GM18867 (cell line): ENCODE results near the gene INTS2.
"Not testable (repeated sequence)": the region's sequence is repeated elsewhere in the genome, so short reads cannot be mapped to it uniquely, and the experiment has no call there.

Source experiments
- ATAC-seq: cut with Tn5 transposase; IDR thresholded peaks from one replicate; pipeline ENCODE4 v1.9.1; 2021; ENCODE audit warnings: mild to moderate bottlenecking, moderate library complexity; ENCODE audit not compliant: unreplicated experiment

INTS2 gene

DNA sequence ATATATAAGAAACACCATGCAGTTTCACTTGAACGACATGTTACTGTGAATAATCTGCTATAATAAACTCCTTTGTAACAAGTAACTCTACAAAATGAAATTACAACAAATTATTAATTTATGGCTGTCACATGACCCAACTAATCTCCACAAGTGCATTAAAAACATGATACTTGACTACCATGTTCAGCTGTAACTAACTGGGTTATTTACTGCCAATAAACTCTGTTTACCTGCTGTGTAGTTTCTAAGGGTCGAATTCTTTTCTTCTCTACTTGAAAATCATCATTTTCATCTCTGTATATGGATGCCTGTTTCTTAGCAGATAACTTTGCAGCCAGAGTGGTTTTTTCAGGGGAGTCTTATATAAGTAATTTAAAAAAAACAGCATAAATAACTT is 78.9 kb downstream of the INTS2 start:
- no peak for ATAC-seq

DNA sequence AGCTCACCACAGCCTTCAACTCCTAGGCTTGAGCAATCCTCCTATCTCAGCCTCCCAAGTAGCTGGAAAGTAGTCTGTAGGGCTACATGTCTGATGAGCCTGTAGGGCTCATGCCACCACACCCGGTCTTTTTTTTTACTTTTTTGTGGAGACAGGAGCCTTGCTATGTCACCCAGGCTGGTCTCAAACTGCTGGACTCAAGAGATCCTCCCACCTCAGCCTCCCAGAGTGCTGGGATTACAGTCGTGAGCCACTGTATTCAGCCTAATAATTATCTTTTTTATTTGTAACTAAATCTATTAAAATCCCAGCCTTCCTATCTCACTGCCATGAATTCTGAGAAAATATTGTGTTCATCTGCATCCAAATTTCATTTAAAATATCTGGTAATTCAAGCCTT is 79.5 kb downstream of the INTS2 start:
- no peak for ATAC-seq

DNA sequence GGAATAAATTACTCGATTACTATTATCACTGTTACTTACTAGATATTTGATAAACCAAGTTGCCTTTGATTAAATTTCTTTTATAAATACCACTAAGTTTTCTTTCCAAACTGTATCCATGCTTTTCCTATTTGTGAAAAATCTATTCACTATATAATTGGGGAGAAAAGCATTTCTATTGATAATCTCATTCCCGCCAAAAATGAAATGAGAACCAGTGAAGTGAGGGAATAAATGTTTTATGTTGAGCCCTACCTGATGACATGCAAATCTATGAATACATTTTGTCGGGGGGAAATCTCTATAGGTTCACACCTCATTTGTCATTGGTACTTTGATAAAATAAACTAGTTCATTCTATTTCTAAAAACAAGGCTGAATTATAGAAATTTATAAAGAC is 80.1 kb downstream of the INTS2 start:
- no peak for ATAC-seq

DNA sequence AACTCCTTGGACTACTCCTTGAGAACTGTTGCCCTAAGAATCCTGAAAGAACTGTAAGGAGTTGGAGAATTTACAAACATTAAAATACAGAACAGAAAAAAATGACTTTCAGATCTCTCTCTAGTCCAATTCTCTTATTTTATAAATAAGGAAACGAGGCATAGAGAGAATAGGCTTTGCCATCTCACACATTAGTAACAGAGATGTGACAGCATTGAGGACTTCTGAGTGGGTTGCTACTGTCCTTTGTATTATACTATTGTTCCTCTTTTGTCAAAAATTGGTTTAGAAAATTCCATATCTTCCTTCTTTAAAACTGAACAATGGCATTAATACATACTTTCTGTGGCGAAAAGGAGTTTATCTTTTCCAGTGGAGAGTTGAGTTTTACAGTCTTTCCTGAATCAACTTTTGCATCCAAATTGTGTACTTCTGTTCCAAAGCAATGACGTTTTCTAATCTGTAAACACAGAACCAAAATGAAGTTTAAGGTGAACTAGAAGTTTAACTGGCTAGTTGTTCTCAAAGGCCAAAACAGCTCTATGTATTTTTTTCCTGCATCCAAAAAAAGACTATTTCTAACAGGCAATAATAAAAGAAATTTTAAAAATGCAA is 80.9 kb downstream of the INTS2 start:
- no peak for ATAC-seq

DNA sequence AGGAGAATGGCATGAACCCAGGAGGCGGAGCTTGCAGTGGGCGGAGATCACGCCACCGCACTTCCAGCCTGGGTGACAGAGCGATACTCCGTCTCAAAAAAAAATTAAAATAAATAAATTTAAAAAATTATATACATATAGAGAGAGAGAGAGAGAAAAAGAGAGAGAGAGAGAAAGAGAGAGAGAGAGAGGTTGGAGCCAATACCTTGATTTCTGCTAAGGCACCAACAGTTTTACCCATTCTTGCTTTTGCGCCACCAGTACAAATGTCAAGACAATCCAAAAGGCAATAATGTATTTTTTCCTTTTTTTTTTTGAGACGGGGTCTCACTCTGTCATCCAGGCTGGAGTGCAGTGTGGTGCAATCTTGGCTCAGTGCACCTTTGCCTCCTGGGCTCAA is 81.7 kb downstream of the INTS2 start:
- ATAC-seq, result no peak

DNA sequence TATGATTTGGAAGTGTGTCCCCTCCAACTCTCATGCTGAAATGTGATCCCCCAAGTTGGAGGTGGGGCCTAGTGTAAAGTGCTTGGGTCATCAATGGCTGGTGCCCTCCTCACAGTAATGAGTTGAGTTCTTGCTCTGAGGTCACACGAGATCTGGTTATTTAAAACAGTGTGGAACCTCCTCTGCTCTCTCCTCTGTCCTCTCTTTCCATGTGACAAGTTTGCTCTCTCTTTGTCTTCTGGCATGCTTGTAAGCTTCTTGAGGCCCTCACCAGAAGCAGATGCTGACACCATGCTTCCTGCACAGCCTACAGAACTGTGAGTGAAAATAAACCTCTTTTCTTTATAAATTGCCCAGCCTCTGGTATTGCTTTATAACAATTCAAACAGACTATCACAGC is 84.3 kb downstream of the INTS2 start:
- ATAC-seq, result no peak

DNA sequence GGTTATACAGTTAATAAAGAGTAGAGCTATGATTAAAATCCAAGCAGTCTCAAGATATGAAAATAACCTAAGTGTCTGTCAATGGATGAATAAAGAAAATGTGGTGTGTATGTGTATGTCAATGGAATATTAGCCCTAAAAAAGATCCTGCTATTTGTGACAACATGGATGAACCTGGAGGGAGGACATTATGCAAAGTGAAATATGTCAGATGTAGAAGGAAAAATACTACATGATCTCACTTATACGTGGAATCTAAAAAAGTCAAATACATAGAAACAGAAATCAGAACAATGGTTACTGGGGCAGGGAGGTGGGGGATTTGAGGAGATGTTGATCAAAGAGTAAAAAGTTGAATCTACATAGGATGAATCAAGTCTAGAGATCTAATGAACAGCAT is 84.9 kb downstream of the INTS2 start:
- ATAC-seq, result no peak

DNA sequence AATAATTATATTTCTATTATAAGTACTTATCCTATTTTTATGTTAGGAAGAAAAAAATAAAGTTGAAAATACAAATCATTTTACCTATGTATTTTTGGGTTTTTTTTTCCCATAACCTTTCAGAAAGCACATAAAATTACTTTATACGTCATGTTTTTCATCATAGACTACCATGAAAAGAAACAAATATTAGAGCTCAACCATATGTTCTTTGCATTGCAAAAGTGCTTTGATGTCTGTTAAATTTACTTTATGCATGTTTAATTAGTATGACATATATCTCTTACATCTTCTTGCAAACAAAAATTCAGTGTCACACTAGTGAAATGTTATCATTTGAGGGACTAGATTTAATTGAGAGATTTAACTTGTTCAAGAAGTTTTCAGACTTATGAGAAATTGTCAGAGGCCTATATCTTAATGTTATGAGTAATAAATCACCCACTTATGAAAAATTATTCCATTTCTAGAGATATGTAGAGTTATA is 88.4 kb downstream of the INTS2 start:
- no peak for ATAC-seq

DNA sequence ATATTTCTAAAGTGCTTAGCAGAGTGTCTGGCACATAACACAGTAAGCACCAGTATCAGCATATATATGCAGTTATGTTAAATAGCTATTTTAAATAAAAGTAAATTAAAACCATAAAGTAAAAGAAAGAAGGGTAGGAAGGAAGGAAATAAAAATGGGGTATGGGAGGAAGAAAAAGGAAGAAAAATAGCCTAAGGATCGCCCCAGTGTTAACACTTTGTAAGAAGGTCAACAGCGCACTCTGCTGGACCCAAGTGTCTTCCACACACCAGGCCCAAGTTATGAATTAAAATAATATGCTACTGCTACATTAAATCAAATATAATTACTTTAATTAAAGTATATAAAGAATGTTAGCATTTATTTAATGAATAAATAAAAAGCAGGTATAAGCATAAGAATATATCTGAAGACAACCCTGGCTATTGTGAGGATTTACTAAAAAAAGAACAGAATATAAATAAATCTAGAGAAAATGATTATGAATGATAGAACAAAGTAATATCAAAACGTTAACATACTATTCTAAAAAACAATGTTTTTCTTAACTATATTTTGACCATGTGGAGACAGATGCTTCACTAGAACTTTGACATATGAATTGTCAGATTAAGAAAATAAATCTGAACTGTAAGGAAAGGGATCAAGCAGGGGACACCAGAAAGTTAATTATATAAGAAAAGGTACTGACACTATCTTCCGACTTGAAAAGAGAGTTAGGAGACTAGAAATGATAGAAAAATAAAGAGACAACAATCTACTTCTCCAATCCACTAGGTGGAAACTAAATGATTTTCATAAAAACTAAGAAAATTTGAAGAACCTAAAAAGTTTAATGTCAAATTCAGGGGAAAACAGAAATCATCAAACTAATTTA is 90.4 kb downstream of the INTS2 start:
- no peak for ATAC-seq

DNA sequence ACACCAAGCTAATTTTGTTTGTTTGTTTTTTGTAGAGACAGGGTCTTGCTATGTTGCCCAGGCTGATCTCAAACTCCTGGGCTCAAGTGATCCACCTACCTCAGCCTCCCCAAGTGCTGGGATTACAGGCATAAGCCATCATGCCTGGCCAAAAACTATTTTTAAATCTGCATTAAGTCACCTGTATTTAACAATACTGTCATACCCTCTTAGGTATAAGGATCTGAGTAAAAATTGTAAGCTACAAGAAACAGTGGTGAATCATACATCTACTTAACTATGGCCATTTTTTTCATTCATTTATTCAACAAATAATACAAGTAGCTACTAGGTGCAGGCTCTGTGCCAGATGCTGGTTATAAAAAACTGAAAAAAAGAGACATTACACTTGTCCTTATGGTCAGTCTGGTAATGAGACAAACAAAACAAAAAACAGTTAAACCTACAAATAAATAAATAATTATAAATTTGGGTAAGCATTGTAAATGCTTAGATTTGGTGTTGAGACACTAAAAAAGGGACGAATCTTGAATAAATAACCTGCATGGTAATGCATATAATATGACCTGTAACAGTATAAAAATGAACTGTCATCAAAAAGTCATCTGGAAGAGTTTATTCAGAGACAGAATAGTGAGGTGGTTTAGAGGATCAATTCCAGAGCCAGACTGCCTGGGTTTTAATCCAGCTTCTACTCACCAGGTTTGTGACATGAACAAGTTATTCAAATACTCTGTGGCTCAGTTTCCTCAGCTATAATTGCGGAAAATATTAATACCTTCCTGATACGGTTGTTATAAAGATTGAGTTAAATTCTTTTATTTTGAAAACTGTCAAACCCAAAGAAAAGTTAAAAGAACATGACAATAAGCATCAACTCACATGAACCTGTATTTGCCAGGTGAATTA is 91.3 kb downstream of the INTS2 start:
- no peak for ATAC-seq

DNA sequence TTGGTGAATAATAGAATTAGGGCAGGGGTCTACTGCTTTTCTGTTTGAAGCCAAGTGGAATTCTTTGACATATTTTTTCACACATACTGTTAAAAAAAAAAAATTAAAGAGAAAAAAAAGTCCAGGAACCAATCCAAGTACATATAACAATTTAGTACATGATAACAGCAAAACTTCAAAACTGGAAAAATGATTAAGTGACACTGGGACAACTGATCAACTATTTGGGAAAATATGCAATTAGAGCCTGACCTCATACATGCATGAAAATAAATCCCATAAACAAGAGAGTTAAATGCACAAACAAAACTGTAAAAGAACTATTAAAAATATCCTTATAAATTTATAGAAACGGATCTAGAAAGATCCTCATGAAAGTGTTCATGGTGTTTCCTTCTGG is 92.2 kb downstream of the INTS2 start:
- ATAC-seq, result no peak

DNA sequence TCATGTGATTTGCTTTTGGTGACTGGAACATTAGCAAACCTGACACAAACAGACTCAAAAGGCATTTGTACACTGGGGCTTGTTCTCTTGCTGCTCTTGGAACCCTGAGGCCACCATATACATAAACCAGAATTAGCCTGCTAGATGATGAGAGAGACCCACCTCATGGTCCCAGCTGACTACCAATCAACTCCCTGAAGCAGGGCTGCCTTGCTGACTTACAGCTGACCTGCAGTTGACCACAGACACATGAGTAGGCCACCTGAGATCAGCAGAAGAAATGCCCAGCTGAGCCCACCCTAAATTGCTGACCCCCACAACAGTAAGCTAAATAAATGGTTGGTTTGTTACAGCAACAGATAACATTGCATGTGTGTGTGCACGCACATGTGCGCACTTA is 93.2 kb downstream of the INTS2 start:
- ATAC-seq, result no peak

DNA sequence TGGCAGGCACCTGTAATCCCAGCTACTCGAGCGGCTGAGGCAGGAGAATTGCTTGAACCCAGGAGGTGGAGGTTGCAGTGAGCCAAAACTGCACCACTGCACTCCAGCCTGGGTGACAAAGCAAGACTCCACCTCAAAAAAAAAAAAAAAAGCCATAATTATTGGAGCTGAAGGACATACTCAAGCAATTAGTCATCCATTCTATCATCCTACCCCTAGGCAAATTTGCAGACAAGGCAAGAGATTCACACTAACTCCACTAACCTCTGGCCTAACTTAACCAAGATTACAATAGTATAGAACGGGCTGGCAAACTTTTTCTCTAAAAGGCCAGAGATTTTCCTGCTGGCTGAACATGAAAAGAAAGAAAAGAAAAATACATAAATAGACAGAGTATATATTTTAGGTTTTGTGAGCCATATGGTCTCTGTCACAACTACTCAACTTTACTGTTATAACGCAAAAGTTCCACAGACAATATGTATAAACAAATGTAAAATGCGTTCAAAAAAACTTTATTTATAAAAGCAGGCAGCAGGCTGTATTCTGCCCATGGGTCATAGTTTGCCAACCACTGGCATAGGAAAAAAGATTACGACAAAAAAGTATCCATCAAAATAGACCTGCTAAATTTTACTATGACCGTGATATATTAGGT is 94.1 kb downstream of the INTS2 start:
- no peak for ATAC-seq

DNA sequence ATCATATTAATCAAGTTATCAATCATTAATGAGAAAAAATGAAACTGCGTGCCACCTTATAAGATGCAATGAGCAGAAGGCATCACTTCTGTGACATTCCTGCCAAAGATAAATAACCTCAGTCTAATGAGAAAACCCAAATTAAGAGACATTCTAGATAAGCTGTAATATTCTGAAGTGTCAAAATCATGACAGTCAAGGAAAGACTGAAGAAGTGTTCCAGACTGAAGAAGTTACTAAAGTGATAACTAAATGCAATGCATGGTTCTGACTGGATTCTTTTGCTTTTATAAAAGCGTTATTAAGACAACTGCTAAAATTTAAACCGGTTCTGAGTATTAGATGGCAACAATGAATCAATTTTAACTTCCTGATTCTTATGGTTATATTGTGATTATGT is 95.3 kb downstream of the INTS2 start:
- no peak for ATAC-seq

DNA sequence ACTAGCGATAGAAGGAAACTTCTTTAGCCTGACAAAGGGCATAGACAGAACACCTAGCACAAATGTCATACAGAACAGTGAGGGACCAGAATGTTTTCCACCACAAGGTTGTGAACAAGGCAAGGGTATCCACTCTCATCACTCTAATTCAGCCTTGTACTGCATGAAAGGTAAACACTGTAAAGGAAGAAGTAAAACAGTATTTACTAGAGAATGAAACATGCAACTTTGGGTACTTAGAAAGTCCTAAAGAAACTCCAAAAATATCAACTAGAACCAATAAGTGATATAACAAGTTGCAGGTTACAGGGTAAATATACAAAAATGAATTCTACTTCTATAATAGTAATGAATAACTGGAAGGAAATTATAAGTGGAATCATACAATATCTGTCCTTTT is 96.7 kb downstream of the INTS2 start:
- ATAC-seq, result no peak

DNA sequence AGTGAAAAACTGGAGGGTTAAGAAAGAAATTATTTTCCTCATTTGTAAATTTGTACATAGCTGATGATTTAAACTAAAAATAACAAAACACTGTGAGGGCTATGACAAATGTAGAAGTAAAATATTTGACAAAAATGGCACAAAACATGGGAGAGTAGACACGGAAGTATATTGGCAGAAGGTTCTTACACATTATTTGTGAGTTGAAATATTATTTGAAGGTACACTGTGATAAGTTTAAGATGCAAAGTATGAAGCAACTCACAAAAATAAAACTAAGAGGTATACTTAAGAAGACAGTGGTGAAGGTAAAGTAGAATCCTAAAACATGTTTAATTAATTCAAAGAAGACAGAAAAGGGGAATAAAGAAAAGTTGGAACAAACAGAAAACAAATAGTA is 99.1 kb downstream of the INTS2 start:
- no peak for ATAC-seq

DNA sequence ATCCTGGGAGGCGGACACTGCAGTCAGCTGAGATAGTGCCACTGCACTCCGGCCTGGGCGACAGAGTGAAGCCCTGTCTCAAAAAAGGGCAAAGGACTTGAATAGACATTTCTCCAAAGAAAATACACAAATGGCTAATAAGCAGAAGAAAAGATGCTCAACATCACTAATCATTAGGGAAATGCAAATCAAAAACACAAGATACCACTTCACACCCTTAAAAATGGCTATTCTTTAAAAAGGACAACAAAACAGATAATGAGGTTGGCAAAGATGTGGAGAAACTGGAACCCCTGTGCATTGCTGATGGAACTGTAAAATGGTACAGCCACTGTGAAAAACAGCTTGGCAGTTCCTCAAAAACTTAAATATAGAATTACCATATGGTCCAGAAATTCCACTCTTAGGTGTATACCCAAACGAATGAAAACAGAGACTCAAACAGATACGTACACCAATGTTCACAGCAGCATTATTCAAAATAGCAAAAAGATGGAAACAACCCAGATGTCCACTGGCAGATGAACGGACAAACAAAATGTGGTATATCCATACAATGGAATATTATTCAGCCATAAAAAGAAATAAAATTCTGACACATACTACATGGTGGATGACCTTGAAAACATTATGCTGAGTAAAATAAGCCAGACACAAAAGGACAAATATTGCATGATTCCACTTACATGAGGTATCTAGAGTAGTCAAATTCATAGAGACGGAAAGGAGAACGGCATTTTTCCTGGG is 100.0 kb downstream of the INTS2 start:
- no peak for ATAC-seq

DNA sequence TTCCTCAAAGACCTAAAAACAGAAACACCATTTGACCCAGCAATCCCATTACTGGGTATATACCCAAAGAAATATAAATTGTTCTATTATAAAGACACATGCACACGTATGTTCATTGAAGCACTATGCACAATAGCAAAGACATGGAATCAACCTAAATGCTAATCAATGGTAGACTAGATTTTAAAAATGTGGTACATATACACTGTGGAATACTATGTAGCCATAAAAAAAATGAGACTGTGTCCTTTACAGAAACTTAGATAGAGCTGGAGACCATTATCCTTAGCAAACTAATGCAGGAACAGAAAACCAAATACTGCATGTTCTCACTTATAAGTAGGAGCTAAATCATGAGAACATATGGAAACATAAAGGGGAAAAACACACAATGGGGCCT is 100.9 kb downstream of the INTS2 start:
- not testable (repeated sequence) for ATAC-seq

DNA sequence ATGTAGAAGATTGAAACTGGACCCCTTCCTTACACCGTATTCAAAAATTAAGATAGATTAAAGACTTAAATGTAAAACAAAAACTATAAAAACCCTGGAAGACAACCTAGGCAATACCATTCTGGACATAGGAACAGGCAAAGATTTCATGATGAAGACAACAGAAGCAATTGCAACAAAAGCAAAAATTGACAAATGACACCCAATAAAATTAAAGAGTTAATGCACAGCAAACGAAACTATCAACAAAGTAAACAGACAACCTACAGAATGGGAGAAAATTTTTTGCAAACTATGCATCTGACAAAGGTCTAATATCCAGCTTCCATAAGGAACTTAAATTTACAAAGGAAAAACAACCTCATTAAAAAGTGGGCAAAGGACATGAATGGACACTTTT is 101.6 kb downstream of the INTS2 start:
- ATAC-seq, result not testable (repeated sequence)

DNA sequence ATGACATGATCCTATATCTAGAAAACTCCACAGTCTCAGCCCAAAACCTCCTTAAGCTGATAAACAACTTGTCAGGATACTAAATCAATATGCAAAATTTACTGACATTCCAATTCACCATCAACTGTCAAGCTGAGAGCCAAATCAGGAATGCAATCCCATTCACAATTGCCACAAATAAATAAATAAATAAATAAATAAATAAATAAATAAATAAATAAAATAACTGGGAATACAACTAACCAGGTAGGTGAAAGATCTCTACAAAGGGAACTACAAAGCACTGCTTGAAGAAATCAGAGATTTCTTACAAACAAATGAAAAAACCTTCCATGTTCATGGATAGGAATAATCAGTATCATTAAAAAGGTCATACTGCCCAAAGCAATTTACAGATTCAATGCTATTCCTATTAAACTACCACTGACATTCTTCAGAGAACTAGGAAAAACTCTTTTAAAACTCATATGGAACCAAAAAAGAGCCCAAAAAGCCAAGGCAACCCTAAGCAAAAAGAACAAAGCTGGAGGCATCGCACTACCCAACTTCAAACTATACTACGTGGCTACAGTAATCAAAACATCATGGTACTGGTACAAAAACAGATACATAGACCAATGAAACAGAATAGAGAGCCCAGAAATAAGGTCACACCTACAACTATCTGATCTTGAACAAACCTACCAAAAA is 102.2 kb downstream of the INTS2 start:
- ATAC-seq, result no peak
